ENCODE results near the gene CBFA2T3. TPM values are rescaled to one million over a fixed set of nuclear protein-coding genes. Genes with fewer than 3 reads are reported as not detected.

Gene CBFA2T3
- total and polyA plus RNA-seq, 10 donors = 8.4 to 59.8 (median 26.3) TPM

DNA sequence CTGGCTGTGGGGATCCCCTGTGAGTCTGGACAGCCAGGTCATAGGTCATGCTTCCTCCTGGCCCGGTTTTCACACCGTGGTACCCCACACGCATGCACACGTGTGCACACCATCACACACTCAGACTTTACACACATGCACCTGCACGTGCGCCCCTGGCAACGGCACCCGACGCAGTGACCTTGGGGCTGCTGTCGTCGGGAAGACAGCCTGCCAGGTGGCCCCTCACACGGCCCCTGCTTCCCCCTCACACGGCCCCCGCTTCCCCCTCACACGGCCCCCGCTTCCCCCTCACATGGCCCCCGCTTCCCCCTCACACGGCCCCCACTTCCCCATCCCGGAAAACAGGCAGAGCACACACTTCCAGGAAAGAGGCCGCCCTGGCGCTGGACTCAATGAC lies 45.1 kb downstream of the CBFA2T3 start:
- no peaks in the 10 kb centered on the region for H3K9me3 ChIP-seq
- no peak overlapping the region for H3K4me3 ChIP-seq
- intact Hi-C loops (cut with DNase I; ENCODE audit: low total_unique reads) = no loop called here
- peak in 1 of 3 donors; percentile 19 for TF ChIP-seq POLR2AphosphoS5 (IDR thresholded peaks at IDR 0.05)
- TF ChIP-seq, protein P1, sequence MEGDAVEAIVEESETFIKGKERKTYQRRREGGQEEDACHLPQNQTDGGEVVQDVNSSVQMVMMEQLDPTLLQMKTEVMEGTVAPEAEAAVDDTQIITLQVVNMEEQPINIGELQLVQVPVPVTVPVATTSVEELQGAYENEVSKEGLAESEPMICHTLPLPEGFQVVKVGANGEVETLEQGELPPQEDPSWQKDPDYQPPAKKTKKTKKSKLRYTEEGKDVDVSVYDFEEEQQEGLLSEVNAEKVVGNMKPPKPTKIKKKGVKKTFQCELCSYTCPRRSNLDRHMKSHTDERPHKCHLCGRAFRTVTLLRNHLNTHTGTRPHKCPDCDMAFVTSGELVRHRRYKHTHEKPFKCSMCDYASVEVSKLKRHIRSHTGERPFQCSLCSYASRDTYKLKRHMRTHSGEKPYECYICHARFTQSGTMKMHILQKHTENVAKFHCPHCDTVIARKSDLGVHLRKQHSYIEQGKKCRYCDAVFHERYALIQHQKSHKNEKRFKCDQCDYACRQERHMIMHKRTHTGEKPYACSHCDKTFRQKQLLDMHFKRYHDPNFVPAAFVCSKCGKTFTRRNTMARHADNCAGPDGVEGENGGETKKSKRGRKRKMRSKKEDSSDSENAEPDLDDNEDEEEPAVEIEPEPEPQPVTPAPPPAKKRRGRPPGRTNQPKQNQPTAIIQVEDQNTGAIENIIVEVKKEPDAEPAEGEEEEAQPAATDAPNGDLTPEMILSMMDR (IDR thresholded peaks at IDR 0.05 in 8 of 11, conservative IDR thresholded peaks at IDR 0.05 in 3 of 11) = no peak
- WGBS, 5 donors = 53 to 70% (median 61%) methylated on average over 18 to 21 of the region's 21 CpGs
- peaks cover 0 to 3% (median 0%) of the 10 kb centered on the region in 7 donors for H3K27me3 ChIP-seq (replicated peaks in 1 of 7)
- peaks cover 0 to 11% (median 0%) of the 10 kb centered on the region in 6 donors for H3K36me3 ChIP-seq
- H3K27ac ChIP-seq = no peak overlapping the region
- peaks cover 17 to 60% (median 35%) of the 10 kb centered on the region in 6 donors for H3K4me1 ChIP-seq
- no peak for DNase-seq

DNA sequence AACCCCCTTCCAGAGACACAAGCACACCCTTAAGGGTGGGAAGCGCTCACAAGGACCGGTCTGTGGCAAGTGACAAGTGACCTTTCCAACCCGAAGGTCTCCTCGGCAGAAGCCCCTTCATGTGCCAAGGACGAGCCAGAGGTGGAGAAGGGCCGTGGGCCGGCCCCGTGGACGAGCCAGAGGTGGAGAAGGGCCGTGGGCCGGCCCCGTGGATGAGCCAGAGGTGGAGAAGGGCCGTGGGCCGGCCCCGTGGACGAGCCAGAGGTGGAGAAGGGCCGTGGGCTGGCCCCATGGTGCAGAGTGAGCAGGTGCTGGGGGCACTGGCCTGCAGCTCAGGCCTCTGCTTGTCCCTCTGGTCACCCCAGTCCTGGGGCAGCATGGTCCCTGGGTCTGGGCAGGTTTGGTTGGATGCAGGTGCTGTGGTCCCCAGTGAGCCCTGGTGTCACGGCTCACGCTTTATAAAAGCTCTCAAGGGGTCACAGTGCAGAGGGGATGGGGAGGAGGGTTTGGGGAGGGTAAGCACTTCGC lies 45.6 kb downstream of the CBFA2T3 start:
- H3K27me3 ChIP-seq (replicated peaks in 1 of 7) = peaks cover 0 to 3% (median 0%) of the 10 kb centered on the region in 7 donors
- TF ChIP-seq POLR2A (IDR thresholded peaks at IDR 0.05) (no peak), POLR2AphosphoS5 (IDR thresholded peaks at IDR 0.05) (no peak)
- TF ChIP-seq, protein P1 (IDR thresholded peaks at IDR 0.05 in 8 of 11, conservative IDR thresholded peaks at IDR 0.05 in 3 of 11) = no peak
- no peaks in the 10 kb centered on the region for H3K9me3 ChIP-seq
- intact Hi-C loops (cut with DNase I; ENCODE audit: low total_unique reads) = no loop called here
- peaks cover 17 to 60% (median 35%) of the 10 kb centered on the region in 6 donors for H3K4me1 ChIP-seq
- H3K27ac ChIP-seq = no peak overlapping the region
- no peak overlapping the region for H3K4me3 ChIP-seq
- DNase-seq = no peak
- H3K36me3 ChIP-seq = peaks cover 0 to 12% (median 0%) of the 10 kb centered on the region in 6 donors
- 78 to 90% (median 84%) methylated on average over 17 to 20 of the region's 20 CpGs for WGBS, 5 donors

DNA sequence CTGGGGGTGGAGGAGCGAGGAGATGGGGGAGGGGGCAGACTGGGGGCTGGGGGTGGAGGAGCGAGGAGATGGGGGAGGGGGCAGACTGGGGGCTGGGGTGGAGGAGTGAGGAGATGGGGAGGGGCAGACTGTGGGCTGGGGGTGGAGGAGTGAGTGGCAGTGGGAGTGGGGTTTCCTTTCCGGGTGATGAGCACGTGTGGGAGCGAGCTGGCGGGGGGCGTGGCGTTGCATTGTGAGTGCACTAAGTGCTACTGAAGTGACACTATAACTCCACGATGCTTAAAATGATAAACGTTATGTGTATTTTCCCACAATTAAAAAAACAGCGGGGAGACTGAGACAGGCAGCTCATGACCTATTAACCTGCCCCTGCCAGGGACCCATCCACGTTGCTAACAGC lies 46.3 kb downstream of the CBFA2T3 start:
- Histone ChIP-seq H3K4me3 (no peak overlapping the region), H3K4me1 (peaks cover 18 to 60% (median 35%) of the 10 kb centered on the region in 6 donors), H3K36me3 (peaks cover 0 to 19% (median 0%) of the 10 kb centered on the region in 6 donors), H3K27ac (no peak overlapping the region), H3K27me3 (replicated peaks in 1 of 7) (peaks cover 0 to under 1% (median 0%) of the 10 kb centered on the region in 7 donors), H3K9me3 (no peaks in the 10 kb centered on the region)
- 73 to 84% (median 78%) methylated on average over 12 of the region's 12 CpGs for WGBS, 5 donors
- no peak for DNase-seq
- intact Hi-C loops (cut with DNase I; ENCODE audit: low total_unique reads) = no loop called here
- TF ChIP-seq POLR2AphosphoS5 (IDR thresholded peaks at IDR 0.05) (no peak), POLR2A (IDR thresholded peaks at IDR 0.05) (no peak)
- TF ChIP-seq, protein P1 (IDR thresholded peaks at IDR 0.05 in 8 of 11, conservative IDR thresholded peaks at IDR 0.05 in 3 of 11) = no peak

DNA sequence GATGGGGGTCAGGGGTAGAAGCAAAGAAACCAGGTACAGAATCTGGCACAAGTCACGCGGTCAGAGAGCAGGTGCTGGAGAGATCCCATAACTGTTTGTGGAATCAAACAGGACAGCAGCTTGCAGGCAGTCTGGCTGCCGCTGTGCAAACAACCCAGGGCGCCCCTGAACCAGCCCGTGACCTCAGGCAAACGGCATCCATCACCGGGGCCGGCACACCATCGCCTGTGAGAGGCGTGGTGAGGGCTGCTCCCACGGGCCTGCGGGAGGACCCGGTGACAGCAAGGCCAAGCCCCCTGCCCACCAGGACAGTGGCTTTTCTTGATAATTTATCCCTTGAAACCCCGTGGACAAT lies 47.9 kb downstream of the CBFA2T3 start:
- DNase-seq = no peak

More for the DNA sequence above, 47.9 kb downstream of the CBFA2T3 start:
- H3K4me3 ChIP-seq = no peak overlapping the region
- H3K4me1 ChIP-seq = peaks cover 27 to 68% (median 44%) of the 10 kb centered on the region in 6 donors
- no peaks in the 10 kb centered on the region for H3K9me3 ChIP-seq
- TF ChIP-seq POLR2A (IDR thresholded peaks at IDR 0.05) (no peak), POLR2AphosphoS5 (IDR thresholded peaks at IDR 0.05) (no peak)
- TF ChIP-seq, protein P1 (IDR thresholded peaks at IDR 0.05 in 8 of 11, conservative IDR thresholded peaks at IDR 0.05 in 3 of 11) = no peak
- peaks cover 0 to 15% (median 0%) of the 10 kb centered on the region in 6 donors for H3K36me3 ChIP-seq
- H3K27me3 ChIP-seq (replicated peaks in 1 of 7) = no peaks in the 10 kb centered on the region
- intact Hi-C loops (cut with DNase I; ENCODE audit: low total_unique reads) = no loop called here
- H3K27ac ChIP-seq = no peak overlapping the region
- 76 to 100% (median 83%) methylated on average over 3 to 14 of the region's 14 CpGs for WGBS, 5 donors

All from spleen (tissue), 11 donors.